OCI-LY1 (cell line): Measurements from ENCODE around the gene CCM2.

Source experiments
- EZH2 ChIP-seq: fragments of 200-600 bp; sonication (generic), shearing (Covaris generic); IDR thresholded peaks from 2 replicates; pipeline ENCODE4 v1.8.0; 2017; ENCODE audit warnings: borderline replicate concordance, mixed run types, mild to moderate bottlenecking, antibody characterized with exemption, low read length, moderate library complexity, mixed read lengths
- TF ChIP-seq, protein P1 (sequence below): fragments of 200-600 bp; sonication (generic), shearing (Covaris generic); IDR thresholded peaks from 2 replicates; pipeline ENCODE4 v1.5.1; 2017; ENCODE audit warnings: mild to moderate bottlenecking, antibody characterized with exemption, low read length, moderate library complexity, mixed read lengths

DNA sequence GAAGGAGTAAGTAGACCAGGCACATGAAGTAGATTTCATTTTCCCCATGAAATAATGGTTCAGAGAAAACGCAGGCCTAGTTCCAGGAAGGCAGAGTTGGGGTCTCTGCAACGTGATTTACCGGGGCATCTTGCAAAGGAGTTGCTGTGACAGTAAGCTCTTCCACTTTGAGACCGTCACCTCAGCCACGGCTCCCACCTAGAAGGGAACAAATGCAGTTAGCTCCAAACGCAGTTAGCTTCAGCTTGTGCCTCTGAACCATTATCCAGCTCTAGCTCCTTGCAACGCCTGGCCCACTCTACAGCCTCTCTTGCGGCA lies 14.1 kb upstream of the CCM2 start:
- TF ChIP-seq, protein P1, sequence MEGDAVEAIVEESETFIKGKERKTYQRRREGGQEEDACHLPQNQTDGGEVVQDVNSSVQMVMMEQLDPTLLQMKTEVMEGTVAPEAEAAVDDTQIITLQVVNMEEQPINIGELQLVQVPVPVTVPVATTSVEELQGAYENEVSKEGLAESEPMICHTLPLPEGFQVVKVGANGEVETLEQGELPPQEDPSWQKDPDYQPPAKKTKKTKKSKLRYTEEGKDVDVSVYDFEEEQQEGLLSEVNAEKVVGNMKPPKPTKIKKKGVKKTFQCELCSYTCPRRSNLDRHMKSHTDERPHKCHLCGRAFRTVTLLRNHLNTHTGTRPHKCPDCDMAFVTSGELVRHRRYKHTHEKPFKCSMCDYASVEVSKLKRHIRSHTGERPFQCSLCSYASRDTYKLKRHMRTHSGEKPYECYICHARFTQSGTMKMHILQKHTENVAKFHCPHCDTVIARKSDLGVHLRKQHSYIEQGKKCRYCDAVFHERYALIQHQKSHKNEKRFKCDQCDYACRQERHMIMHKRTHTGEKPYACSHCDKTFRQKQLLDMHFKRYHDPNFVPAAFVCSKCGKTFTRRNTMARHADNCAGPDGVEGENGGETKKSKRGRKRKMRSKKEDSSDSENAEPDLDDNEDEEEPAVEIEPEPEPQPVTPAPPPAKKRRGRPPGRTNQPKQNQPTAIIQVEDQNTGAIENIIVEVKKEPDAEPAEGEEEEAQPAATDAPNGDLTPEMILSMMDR = no peak
- no peak for TF ChIP-seq EZH2
